22Rv1 (cell line): Measurements from ENCODE around the gene IFNK.

ENCODE experiments used
- CTCF ChIP-seq: fragments of 450-650 bp; IDR thresholded peaks from 2 replicates; pipeline ENCODE4 v1.5.1; 2017; ENCODE audit warnings: mild to moderate bottlenecking
- ZFX ChIP-seq: fragments of 450-650 bp; IDR thresholded peaks from 2 replicates; pipeline ENCODE4 v1.6.1; 2017; ENCODE audit warnings: antibody characterized with exemption, borderline replicate concordance

- TF ChIP-seq CTCF, result no peak
- TF ChIP-seq ZFX, result no peak
These were observed 32.9 kb upstream of the IFNK start for GRCh38 chr9:27491154-27491553.
